ENCODE measurements around the gene FBXL5.

The FBXL5 gene

GRCh38 chr4:15562623-15563022 is 92.5 kb downstream of the FBXL5 start:
- no peak for DNase-seq (ENCODE audit: low read depth in 2 of 3, low spot score in 1 of 3)

GRCh38 chr4:15562114-15562513 is 93.0 kb downstream of the FBXL5 start:
- DNase-seq (ENCODE audit: low read depth in 2 of 3, low spot score in 1 of 3) = no peak

GRCh38 chr4:15558561-15558960 is 96.6 kb downstream of the FBXL5 start:
- DNase-seq (ENCODE audit: low read depth in 2 of 3, low spot score in 1 of 3) = no peak

GRCh38 chr4:15557786-15558550 is 97.2 kb downstream of the FBXL5 start:
- no peak for DNase-seq (ENCODE audit: low read depth in 2 of 3, low spot score in 1 of 3)

GRCh38 chr4:15556511-15557092 is 98.6 kb downstream of the FBXL5 start:
- DNase-seq (ENCODE audit: low read depth in 2 of 3, low spot score in 1 of 3) = no peak

Data from stimulated activated CD4-positive, alpha-beta T cell treated with anti-CD3 and anti-CD28 coated beads, Interleukin-12 subunit alpha, Interleukin-12 subunit beta, amount 100 ng/mL, for 48 hours (primary cell).